Measurements from ENCODE around the gene SLC30A4. TPM values are rescaled to one million over a fixed set of nuclear protein-coding genes. Genes with fewer than 3 reads are reported as not detected.

SLC30A4 gene
- total RNA-seq, 1 donor from 2014 or later = 7.7 TPM

DNA sequence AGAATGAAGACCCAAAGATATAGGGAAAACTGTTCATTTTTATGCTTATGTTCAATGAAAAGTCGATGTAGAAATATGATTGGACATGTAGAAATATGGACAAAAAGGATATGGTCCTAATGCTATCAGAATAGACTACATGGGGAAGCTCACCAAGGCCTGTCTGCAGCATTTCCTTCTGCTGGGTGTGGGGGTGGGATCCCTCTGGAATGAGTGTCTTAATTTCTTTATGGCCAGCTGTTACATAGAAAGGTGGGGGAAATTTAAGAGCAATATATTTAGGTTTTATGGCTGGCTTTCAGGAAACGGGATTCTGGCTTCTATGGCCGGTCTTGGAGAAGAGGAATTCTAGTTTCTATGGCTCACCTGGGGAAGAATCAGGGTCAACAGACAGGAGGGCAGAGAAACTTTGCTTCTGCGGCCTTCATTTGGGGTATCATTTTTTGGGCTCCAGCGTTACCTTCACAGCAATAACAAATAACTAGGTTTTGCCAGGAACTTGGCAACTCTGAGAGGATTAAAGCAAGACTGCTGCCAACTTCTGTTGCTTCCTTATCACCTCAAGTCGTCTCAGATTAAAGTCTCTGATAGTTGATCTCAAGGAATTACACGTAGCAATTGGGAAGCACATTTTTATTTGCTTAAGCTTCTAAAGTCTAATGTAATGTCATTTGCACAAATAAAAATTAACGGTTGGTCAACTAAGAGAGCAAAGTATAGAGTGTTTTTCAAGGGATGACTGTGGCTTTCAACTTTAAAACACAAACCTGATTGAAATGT is 87.2 kb downstream of the SLC30A4 start:
- peaks cover 10% of the 10 kb centered on the region for H3K4me1 Mint-ChIP-seq (ENCODE audit: low read depth)
- TF ChIP-seq, protein P1, sequence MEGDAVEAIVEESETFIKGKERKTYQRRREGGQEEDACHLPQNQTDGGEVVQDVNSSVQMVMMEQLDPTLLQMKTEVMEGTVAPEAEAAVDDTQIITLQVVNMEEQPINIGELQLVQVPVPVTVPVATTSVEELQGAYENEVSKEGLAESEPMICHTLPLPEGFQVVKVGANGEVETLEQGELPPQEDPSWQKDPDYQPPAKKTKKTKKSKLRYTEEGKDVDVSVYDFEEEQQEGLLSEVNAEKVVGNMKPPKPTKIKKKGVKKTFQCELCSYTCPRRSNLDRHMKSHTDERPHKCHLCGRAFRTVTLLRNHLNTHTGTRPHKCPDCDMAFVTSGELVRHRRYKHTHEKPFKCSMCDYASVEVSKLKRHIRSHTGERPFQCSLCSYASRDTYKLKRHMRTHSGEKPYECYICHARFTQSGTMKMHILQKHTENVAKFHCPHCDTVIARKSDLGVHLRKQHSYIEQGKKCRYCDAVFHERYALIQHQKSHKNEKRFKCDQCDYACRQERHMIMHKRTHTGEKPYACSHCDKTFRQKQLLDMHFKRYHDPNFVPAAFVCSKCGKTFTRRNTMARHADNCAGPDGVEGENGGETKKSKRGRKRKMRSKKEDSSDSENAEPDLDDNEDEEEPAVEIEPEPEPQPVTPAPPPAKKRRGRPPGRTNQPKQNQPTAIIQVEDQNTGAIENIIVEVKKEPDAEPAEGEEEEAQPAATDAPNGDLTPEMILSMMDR (IDR thresholded peaks at IDR 0.05; ENCODE audit: unreplicated experiment) = no peak
- no peaks in the 10 kb centered on the region for H3K36me3 Mint-ChIP-seq (ENCODE audit: insufficient read depth)
- H3K27ac Mint-ChIP-seq = no peak overlapping the region
- DNase-seq (ENCODE audit: low spot score, unreplicated experiment) = no peak
- no peak overlapping the region for H3K4me3 Mint-ChIP-seq (ENCODE audit: low read depth)
- no peaks in the 10 kb centered on the region for H3K9me3 Mint-ChIP-seq (ENCODE audit: low read depth)
- H3K27me3 Mint-ChIP-seq = peaks cover 16% of the 10 kb centered on the region

DNA sequence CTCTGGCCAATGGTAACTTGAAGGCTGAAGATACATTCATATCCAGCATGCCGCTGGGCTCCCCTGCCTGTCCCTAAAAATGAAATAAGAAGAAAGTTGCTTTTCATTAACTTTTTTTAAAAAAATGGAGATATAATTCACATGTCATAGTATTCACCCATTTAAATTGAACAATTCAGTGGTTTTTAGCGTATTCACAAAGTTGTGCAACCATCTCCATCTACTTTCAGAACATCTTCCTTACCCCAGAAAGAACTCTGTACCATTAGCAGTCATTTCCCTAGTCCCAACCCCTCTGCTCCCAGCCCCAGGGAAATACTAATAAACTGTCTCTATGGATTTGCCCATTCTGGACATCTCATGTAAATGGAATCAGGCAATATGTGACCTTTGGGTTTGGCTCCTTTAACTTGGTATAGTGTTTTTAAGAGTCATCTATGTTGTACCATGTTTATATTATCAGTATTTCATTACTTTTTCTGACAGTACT is 88.4 kb downstream of the SLC30A4 start:
- peaks cover 24% of the 10 kb centered on the region for H3K27me3 Mint-ChIP-seq
- no peak overlapping the region for H3K4me3 Mint-ChIP-seq (ENCODE audit: low read depth)
- no peak overlapping the region for H3K27ac Mint-ChIP-seq
- TF ChIP-seq, protein P1 (IDR thresholded peaks at IDR 0.05; ENCODE audit: unreplicated experiment) = no peak
- DNase-seq (ENCODE audit: low spot score, unreplicated experiment) = no peak
- H3K9me3 Mint-ChIP-seq (ENCODE audit: low read depth) = no peaks in the 10 kb centered on the region
- peaks cover 4% of the 10 kb centered on the region for H3K4me1 Mint-ChIP-seq (ENCODE audit: low read depth)
- no peaks in the 10 kb centered on the region for H3K36me3 Mint-ChIP-seq (ENCODE audit: insufficient read depth)

GRCh38 chr15:45431511-45431910 is 91.0 kb downstream of the SLC30A4 start:
- H3K4me3 Mint-ChIP-seq (ENCODE audit: low read depth) = no peak overlapping the region
- H3K27ac Mint-ChIP-seq = no peak overlapping the region
- H3K36me3 Mint-ChIP-seq (ENCODE audit: insufficient read depth) = no peaks in the 10 kb centered on the region
- no peaks in the 10 kb centered on the region for H3K4me1 Mint-ChIP-seq (ENCODE audit: low read depth)
- no peak for DNase-seq (ENCODE audit: low spot score, unreplicated experiment)
- no peaks in the 10 kb centered on the region for H3K9me3 Mint-ChIP-seq (ENCODE audit: low read depth)
- TF ChIP-seq, protein P1 (IDR thresholded peaks at IDR 0.05; ENCODE audit: unreplicated experiment) = no peak
- H3K27me3 Mint-ChIP-seq = peaks cover 28% of the 10 kb centered on the region

DNA sequence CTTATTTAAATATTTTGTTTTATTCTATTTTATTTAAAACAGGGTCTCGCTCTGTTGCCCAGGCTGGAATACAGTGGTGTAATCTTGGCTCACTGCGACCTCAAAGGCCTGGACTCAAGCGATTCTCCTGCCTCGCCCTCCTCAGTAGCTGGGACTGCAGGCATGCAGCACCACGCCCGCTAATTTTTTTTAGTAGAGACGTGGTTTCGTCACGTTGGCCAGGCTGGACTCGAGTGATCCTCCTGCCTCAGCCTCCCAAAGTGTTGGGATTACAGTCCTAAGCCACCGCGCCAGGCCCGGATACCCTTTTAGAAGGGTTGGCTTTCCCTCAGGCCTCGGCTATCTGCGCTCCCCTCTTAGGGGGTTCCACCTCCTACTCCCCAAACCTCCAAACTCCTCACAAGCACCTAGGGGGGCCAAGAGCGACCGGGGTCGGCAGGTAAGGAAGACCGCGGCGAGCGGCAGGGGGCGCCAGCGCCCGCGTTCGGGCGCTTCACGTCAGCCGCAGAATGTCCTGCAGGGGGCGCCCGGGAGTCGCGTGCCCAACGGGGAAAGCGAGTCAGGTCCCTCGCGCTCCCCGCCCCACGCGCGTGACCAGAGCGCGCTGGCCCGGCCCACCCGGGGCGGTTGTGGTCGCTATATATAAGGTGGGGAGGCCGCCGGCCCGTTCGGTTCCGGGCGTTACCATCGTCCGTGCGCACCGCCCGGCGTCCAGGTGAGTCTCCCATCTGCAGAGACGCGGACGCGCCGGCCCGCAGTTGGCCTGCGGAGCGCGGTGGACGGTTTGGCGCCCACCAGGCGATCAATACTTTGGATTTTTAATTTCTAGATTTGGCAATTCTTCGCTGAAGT is 92.4 kb downstream of the SLC30A4 start:
- Mint-ChIP-seq H3K27ac (no peak overlapping the region), H3K4me3 (ENCODE audit: low read depth) (peak overlapping the region; percentile 54), H3K9me3 (ENCODE audit: low read depth) (no peaks in the 10 kb centered on the region), H3K4me1 (ENCODE audit: low read depth) (no peaks in the 10 kb centered on the region), H3K27me3 (peaks cover 25% of the 10 kb centered on the region), H3K36me3 (ENCODE audit: insufficient read depth) (no peaks in the 10 kb centered on the region)
- TF ChIP-seq, protein P1 (IDR thresholded peaks at IDR 0.05; ENCODE audit: unreplicated experiment) = peak; percentile 100
- DNase-seq (ENCODE audit: low spot score, unreplicated experiment) = peak; percentile 76

Other genes with a start within 250 kb of the SLC30A4 start
- 64.1 and 75.5 TPM in 2 replicates for gene GATM, start 144.2 kb downstream of the SLC30A4 start, total RNA-seq
- 45.8 and 50.8 TPM in 2 replicates for gene BLOC1S6, start 64.6 kb upstream of the SLC30A4 start, total RNA-seq
- 35.6 and 39.3 TPM in 2 replicates for gene SQOR, start 112.3 kb upstream of the SLC30A4 start, total RNA-seq